SK-N-MC (cell line): ENCODE data around the gene SYPL2.

Experiments
- EZH2 ChIP-seq: fragments of 200-600 bp; sonication (generic); IDR thresholded peaks from one replicate; pipeline ENCODE4 v1.6.1; 2017; ENCODE audit warnings: antibody characterized with exemption
- POLR2AphosphoS5 ChIP-seq: IDR thresholded peaks from 2 replicates; pipeline ENCODE4 v1.6.1; 2012; ENCODE audit warnings: mild to moderate bottlenecking, low read depth, low read length, borderline replicate concordance

- TF ChIP-seq POLR2AphosphoS5 = no peak
- no peak for TF ChIP-seq EZH2
Observed at GRCh38 chr1:109508001-109508872, 41.9 kb downstream of the SYPL2 start.
